GM06990 (cell line): ENCODE results near the gene CCL26.

Experiments used
- DNase-seq: peaks from one replicate; pipeline ENCODE4 v3.0.0-alpha.2; 2011; ENCODE audit not compliant: insufficient read length; ENCODE audit errors: extremely low read depth
- H3K27me3 ChIP-seq: replicated peaks from 2 replicates; pipeline ENCODE4 v1.6.0; 2011; ENCODE audit warnings: low read length; ENCODE audit not compliant: control insufficient read depth, insufficient read depth
- H3K36me3 ChIP-seq: 2 replicates; pipeline ENCODE4 v1.5.1; 2011; ENCODE audit warnings: low read length; ENCODE audit not compliant: control insufficient read depth, insufficient read depth
- H3K4me3 ChIP-seq: replicated peaks from 2 replicates; pipeline ENCODE4 v1.5.1; 2011; ENCODE audit warnings: low read depth, mild to moderate bottlenecking, control low read depth, low read length
- TF ChIP-seq, protein P1 (sequence below): IDR thresholded peaks from 2 replicates; pipeline ENCODE4 v1.5.1; 2011; ENCODE audit warnings: low read length, control low read depth, mild to moderate bottlenecking, inconsistent platforms; ENCODE audit not compliant: insufficient read depth, poor library complexity, severe bottlenecking

CCL26 gene

DNA sequence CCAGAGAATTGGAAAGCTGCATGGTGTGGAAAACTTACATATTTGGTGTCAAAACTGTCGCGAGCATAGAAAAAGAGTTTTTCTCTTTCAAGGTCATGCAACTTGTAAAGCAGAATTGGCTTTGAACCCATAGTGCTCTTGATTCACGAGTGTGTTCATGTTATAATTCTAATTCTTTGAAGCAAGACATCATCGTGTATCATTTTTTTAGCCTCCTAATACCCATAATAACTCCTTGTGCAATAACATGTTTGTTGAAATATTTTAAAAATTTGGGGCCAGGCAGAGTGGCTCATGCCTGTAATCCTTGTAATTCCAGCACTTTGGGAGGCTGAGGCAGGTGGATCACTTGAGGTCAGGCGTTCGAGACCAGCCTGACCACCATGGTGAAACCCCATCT lies 37.4 kb upstream of the CCL26 start:
- no peaks in the 10 kb centered on the region for H3K36me3 ChIP-seq
- no peaks in the 10 kb centered on the region for H3K27me3 ChIP-seq
- TF ChIP-seq, protein P1, sequence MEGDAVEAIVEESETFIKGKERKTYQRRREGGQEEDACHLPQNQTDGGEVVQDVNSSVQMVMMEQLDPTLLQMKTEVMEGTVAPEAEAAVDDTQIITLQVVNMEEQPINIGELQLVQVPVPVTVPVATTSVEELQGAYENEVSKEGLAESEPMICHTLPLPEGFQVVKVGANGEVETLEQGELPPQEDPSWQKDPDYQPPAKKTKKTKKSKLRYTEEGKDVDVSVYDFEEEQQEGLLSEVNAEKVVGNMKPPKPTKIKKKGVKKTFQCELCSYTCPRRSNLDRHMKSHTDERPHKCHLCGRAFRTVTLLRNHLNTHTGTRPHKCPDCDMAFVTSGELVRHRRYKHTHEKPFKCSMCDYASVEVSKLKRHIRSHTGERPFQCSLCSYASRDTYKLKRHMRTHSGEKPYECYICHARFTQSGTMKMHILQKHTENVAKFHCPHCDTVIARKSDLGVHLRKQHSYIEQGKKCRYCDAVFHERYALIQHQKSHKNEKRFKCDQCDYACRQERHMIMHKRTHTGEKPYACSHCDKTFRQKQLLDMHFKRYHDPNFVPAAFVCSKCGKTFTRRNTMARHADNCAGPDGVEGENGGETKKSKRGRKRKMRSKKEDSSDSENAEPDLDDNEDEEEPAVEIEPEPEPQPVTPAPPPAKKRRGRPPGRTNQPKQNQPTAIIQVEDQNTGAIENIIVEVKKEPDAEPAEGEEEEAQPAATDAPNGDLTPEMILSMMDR = no peak
- H3K4me3 ChIP-seq = no peak overlapping the region
- DNase-seq = no peak

DNA sequence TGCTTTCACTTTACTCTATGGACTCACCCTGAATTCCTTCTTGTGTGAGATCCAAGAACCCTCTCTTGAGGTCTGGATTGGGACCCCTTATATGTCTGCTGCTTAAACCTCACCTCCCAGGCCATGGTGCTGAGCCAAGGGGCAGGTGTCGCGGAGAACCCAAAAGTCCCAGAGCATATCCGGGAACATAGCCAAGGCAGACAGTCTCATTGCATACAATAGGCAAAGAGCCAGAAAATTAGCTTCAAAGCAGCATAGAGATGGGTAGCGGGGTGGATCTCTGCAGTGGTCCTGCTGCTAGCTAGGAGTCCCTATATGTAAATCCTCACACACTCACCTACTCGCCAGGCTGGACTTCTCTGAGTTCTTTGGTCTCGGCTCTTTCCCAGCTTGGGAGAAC lies 36.1 kb upstream of the CCL26 start:
- no peaks in the 10 kb centered on the region for H3K36me3 ChIP-seq
- H3K27me3 ChIP-seq = no peaks in the 10 kb centered on the region
- no peak overlapping the region for H3K4me3 ChIP-seq
- TF ChIP-seq, protein P1 = no peak
- no peak for DNase-seq

DNA sequence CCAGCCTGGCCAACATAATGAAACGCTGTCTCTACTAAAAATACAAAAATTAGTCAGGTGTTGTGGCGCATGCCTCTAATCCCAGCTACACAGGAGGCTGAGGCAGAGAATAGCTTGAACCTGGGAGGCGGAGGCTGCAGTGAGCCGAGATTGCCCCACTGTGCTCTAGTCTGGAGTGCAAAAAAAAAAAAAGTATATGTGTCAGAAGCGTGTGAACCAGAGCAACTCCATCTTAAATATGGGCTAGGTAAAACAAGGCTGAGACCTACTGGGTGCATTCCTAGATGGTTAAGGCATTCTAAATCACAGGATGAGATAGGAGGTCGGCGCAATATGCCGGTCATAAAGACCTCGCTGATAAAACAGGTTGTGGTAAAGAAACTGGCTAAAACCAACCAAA lies 35.4 kb upstream of the CCL26 start:
- Histone ChIP-seq H3K27me3 (no peaks in the 10 kb centered on the region), H3K36me3 (no peaks in the 10 kb centered on the region), H3K4me3 (no peak overlapping the region)
- TF ChIP-seq, protein P1 = no peak
- no peak for DNase-seq

DNA sequence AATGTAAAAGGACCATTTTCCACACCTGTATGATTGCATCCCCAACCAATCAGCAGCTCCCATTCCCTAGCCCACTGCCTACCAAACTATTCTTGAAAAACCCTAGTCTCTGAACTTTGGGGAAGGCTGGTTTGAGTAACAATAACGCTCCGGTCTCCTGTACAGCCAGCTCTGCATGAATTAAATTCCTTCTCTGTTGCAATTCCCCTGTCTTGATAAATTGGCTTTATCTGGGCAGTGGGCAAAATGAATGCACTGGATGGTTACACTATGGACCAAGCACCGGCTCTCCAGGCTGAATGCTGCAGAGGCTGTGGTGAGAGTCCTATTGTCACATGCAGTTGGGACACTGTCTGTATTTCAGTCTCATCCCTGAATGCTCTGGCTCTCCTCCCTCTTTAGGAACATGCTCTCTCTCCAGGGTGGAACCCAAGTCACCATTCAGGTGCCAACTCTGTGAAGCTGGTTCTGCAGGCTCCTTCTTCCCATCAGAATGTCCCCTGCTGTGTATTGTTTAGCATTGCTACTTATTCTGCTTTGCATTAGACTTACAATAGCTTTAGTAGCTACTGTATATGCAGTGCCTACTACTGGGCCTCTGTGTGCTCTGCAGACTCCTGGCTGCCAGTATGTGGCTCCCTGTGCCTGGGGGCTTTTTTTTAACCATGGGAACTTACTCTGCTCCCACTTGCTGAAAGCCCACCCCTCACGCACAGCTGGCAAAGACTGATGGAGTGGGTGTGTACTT lies 34.7 kb upstream of the CCL26 start:
- H3K27me3 ChIP-seq = no peaks in the 10 kb centered on the region
- no peak for DNase-seq
- no peak overlapping the region for H3K4me3 ChIP-seq
- no peaks in the 10 kb centered on the region for H3K36me3 ChIP-seq
- TF ChIP-seq, protein P1 = no peak

DNA sequence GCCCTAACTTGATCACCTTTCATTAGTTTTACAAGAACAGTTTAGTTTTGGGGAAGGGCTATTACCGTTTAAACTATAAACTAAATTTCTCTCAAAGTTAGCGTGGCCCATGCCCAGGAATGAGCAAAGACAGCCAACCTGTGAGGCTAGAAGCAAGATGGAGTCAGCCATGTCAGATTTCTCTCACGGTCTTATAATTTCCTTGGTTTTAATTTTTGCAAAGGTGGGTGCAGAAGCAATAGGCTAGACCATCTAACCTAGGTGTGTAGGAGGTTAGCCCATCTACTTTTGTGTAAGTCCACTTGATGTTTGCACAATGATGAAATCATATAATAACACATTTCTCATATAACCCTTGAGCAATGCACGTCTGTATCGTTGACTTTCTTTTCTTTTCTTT lies 32.7 kb upstream of the CCL26 start:
- no peaks in the 10 kb centered on the region for H3K36me3 ChIP-seq
- DNase-seq = no peak
- H3K4me3 ChIP-seq = no peak overlapping the region
- no peaks in the 10 kb centered on the region for H3K27me3 ChIP-seq
- TF ChIP-seq, protein P1 = no peak

DNA sequence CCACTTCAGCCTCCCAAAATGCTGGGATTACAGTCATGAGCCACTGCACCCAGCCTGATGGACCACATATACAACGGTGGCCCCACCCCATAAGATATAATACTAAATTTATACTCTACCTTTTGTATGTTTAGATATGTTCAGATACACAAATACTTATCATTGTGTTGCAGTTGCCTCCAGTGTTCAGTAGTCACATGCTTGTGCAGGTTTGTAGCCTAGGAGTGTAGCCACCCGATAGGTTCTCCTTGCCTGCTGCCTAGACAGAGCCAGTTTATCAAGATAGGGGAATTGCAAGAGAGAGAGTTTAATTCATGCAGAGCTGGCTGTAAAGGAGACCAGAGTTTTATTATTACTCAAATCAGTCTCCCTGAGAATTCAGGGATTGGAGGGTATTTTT lies 32.0 kb upstream of the CCL26 start:
- Histone ChIP-seq H3K4me3 (no peak overlapping the region), H3K27me3 (no peaks in the 10 kb centered on the region), H3K36me3 (no peaks in the 10 kb centered on the region)
- DNase-seq = no peak
- TF ChIP-seq, protein P1 = no peak
